HFFc6 (cell line): ENCODE results near the gene NT5DC2. TPM values are rescaled to one million over a fixed set of nuclear protein-coding genes. Genes with fewer than 3 reads are reported as not detected.

ENCODE experiments used
- DNase-seq: peaks from one replicate; pipeline ENCODE4 v3.0.0-alpha.2; 2018
- H3K27ac Mint-ChIP-seq: 2 replicates; pipeline ENCODE4 v1.8.0; 2020; ENCODE audit warnings: mild to moderate bottlenecking, mixed read lengths
- H3K27me3 Mint-ChIP-seq: 2 replicates; pipeline ENCODE4 v1.8.0; 2021; ENCODE audit warnings: mild to moderate bottlenecking, moderate library complexity, mixed read lengths; ENCODE audit not compliant: insufficient read depth
- H3K36me3 Mint-ChIP-seq: 2 replicates; pipeline ENCODE4 v1.8.0; 2021; ENCODE audit warnings: low read depth, mixed read lengths
- H3K4me1 Mint-ChIP-seq: 2 replicates; pipeline ENCODE4 v1.8.0; 2020; ENCODE audit warnings: low read depth, mixed read lengths
- H3K4me3 Mint-ChIP-seq: 2 replicates; pipeline ENCODE4 v1.8.0; 2020; ENCODE audit warnings: mild to moderate bottlenecking, moderate library complexity, mixed read lengths
- H3K9me3 Mint-ChIP-seq: 2 replicates; pipeline ENCODE4 v1.8.0; 2020; ENCODE audit warnings: mild to moderate bottlenecking, mixed read lengths
- CTCF ChIP-seq: fragments of 200-600 bp; sonication (generic); IDR thresholded peaks from 2 replicates; pipeline ENCODE4 v1.5.0; 2021; ENCODE audit warnings: antibody characterized with exemption, mild to moderate bottlenecking
- total RNA-seq, 6 experiments: library from RNA; stranded (reverse); fragmentation: NEBNext Ultra II Directional; extraction: Animal tissue kit (Norgen Biotek cat#: 25700); gene quantifications; 2 replicates in 1 of 6; 3 replicates in 5 of 6; pipeline ENCODE4 v1.2.3, GENCODE V29; 2021

NT5DC2 gene
- total RNA-seq, 6 experiments from 2014 or later: 156 to 198 (median 183) TPM

GRCh38 chr3:52479037-52479876 is 54.4 kb downstream of the NT5DC2 start:
- H3K27me3 Mint-ChIP-seq: no peaks in the 10 kb centered on the region; the same call in 1 of the 2 replicates
- no peak for DNase-seq
- H3K9me3 Mint-ChIP-seq: no peaks in the 10 kb centered on the region
- no peak for TF ChIP-seq CTCF
- no peak overlapping the region for H3K27ac Mint-ChIP-seq
- H3K4me3 Mint-ChIP-seq: no peak overlapping the region
- H3K4me1 Mint-ChIP-seq: peaks cover 20% of the 10 kb centered on the region
- peaks cover 22% of the 10 kb centered on the region for H3K36me3 Mint-ChIP-seq

DNA sequence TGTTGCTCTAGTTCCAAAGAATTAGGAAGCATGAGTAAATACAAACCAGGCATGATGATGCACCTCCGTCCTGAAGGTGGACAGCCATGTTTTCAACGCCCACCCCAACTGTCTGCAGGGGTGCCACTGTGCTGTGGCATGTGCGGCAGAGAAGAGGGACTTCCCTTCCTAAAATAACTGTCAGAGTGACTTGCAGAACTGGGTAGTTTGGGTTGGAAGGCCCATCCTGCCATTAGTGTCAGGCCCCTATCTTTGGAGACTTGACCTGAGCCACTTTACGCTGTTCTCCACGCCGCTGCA is 55.9 kb downstream of the NT5DC2 start:
- Mint-ChIP-seq H3K36me3 (peaks cover 32% of the 10 kb centered on the region), H3K9me3 (no peaks in the 10 kb centered on the region), H3K27ac (no peak overlapping the region), H3K27me3 (no peaks in the 10 kb centered on the region; the same call in 1 of the 2 replicates), H3K4me3 (no peak overlapping the region), H3K4me1 (peaks cover 5% of the 10 kb centered on the region)
- no peak for TF ChIP-seq CTCF
- no peak for DNase-seq

DNA sequence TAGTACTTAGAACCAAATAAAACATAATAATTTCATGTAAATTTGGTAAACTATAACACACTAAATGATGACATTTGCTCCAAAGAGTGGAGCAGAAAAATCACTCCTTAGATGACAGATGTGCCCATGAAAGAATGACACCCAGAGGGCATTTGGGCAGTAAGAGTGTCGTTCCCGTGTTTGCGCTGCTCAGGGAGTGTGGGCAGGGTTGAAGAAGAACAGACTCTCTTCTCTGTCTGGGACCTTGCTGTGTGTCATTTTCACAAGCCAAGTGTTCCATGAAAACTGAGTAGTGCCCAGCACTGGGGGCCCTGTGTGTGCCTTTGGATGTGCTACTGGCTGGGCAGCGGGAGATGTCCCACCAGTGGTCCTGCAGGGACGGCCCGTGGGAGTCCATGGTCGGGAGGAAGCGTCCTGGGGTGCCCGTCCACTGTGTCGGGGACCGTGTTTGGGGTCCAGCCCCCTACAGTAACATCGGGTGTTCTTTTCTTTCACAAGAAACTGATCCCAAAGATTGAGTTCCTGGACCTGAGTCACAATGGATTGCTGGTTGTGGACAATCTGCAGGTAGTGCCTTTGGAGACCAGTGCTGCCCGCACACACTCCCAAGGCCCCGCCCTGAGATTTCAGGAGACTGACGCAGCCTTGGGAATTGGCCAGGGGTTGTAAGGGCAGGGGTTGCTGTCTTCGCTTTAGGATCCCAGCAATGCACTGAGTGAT is 56.4 kb downstream of the NT5DC2 start:
- no peaks in the 10 kb centered on the region for H3K27me3 Mint-ChIP-seq
- H3K9me3 Mint-ChIP-seq: no peaks in the 10 kb centered on the region
- H3K4me1 Mint-ChIP-seq: no peaks in the 10 kb centered on the region; the same call in 1 of the 2 replicates
- no peak overlapping the region for H3K27ac Mint-ChIP-seq
- H3K4me3 Mint-ChIP-seq: no peak overlapping the region
- peaks cover 29% of the 10 kb centered on the region for H3K36me3 Mint-ChIP-seq
- TF ChIP-seq CTCF: no peak
- no peak for DNase-seq

Other genes with a start within 250 kb of the NT5DC2 start
- gene GLYCTK, start 246.0 kb downstream of the NT5DC2 start, total RNA-seq: 1 to 10 TPM; 7.0 to 9.9 (median 8.7) TPM
- gene DNAH1, start 217.5 kb downstream of the NT5DC2 start, total RNA-seq: 1 to 10 TPM; 1.4 to 2.1 (median 1.8) TPM
- 10 to 100 TPM; 58.5 to 72.8 (median 64.1) TPM for gene BAP1, start 123.8 kb downstream of the NT5DC2 start, total RNA-seq
- gene PHF7, start 123.2 kb downstream of the NT5DC2 start, total RNA-seq: 1 to 10 TPM; 2.9 to 5.0 (median 4.2) TPM
- gene SEMA3G, start 88.8 kb downstream of the NT5DC2 start, total RNA-seq: not detected
- gene TNNC1, start 79.8 kb downstream of the NT5DC2 start, total RNA-seq: under 1 TPM in 4 of 6 experiments, not detected in 2; 0.35 to 0.55 (median 0.53) TPM
- gene NISCH, start 78.3 kb downstream of the NT5DC2 start, total RNA-seq: 10 to 100 TPM; 46.4 to 62.5 (median 55.8) TPM
- gene STAB1, start 38.5 kb downstream of the NT5DC2 start, total RNA-seq: not detected
- gene UQCC5, start 2.7 kb upstream of the NT5DC2 start, total RNA-seq: 10 to 100 TPM; 22.2 to 38.4 (median 28.3) TPM
- gene PBRM1, start 152.1 kb upstream of the NT5DC2 start, total RNA-seq: 10 to 100 TPM; 44.1 to 64.2 (median 56.0) TPM
- gene GNL3, start 152.2 kb upstream of the NT5DC2 start, total RNA-seq: 10 to 100 TPM; 77.1 to 87.9 (median 80.9) TPM
- 10 to 100 TPM; 72.6 to 90.9 (median 88.5) TPM for gene GLT8D1, start 171.9 kb upstream of the NT5DC2 start, total RNA-seq
- 100 to 1,000 TPM; 179 to 209 (median 193) TPM for gene SPCS1, start 172.2 kb upstream of the NT5DC2 start, total RNA-seq
- gene NEK4, start 237.1 kb upstream of the NT5DC2 start, total RNA-seq: 10 to 100 TPM; 19.9 to 25.0 (median 21.7) TPM
- not detected for gene ITIH1, start 243.7 kb upstream of the NT5DC2 start, total RNA-seq